Progenitor cell of endocrine pancreas (in vitro differentiated cells): ENCODE data around the gene DUSP22. TPM values are rescaled to one million over a fixed set of nuclear protein-coding genes. Genes with fewer than 3 reads are reported as not detected.

Experiments used
- DNase-seq: peaks from one replicate; pipeline ENCODE4 v3.0.0; 2021; ENCODE audit warnings: low spot score; ENCODE audit not compliant: unreplicated experiment
- H3K27ac Mint-ChIP-seq: 2 replicates; pipeline ENCODE4 v1.8.0; 2021; ENCODE audit warnings: mild to moderate bottlenecking, moderate library complexity, mixed read lengths
- H3K27me3 Mint-ChIP-seq: 2 replicates; pipeline ENCODE4 v1.8.0; 2021; ENCODE audit warnings: mixed read lengths
- H3K36me3 Mint-ChIP-seq: 2 replicates; pipeline ENCODE4 v1.8.0; 2022; ENCODE audit warnings: mixed read lengths; ENCODE audit not compliant: insufficient read depth
- H3K4me1 Mint-ChIP-seq: 2 replicates; pipeline ENCODE4 v1.8.0; 2021; ENCODE audit warnings: low read depth, mixed read lengths
- H3K4me3 Mint-ChIP-seq: 2 replicates; pipeline ENCODE4 v1.8.0; 2021; ENCODE audit warnings: low read depth, mild to moderate bottlenecking, moderate library complexity, mixed read lengths
- H3K9me3 Mint-ChIP-seq: 2 replicates; pipeline ENCODE4 v1.8.0; 2021; ENCODE audit warnings: low read depth, mixed read lengths
- total RNA-seq: library from RNA; stranded (reverse); gene quantifications from 2 replicates; pipeline ENCODE4 v1.2.1, GENCODE V29; 2021
- TF ChIP-seq, protein P1 (sequence below): fragments of 200-600 bp; sonication (generic); IDR thresholded peaks from one replicate; pipeline ENCODE4 v1.5.0; 2021; ENCODE audit warnings: antibody characterized with exemption, mild to moderate bottlenecking; ENCODE audit not compliant: unreplicated experiment

The DUSP22 gene
- total RNA-seq, 1 donor from 2014 or later: 40.4 TPM

DNA sequence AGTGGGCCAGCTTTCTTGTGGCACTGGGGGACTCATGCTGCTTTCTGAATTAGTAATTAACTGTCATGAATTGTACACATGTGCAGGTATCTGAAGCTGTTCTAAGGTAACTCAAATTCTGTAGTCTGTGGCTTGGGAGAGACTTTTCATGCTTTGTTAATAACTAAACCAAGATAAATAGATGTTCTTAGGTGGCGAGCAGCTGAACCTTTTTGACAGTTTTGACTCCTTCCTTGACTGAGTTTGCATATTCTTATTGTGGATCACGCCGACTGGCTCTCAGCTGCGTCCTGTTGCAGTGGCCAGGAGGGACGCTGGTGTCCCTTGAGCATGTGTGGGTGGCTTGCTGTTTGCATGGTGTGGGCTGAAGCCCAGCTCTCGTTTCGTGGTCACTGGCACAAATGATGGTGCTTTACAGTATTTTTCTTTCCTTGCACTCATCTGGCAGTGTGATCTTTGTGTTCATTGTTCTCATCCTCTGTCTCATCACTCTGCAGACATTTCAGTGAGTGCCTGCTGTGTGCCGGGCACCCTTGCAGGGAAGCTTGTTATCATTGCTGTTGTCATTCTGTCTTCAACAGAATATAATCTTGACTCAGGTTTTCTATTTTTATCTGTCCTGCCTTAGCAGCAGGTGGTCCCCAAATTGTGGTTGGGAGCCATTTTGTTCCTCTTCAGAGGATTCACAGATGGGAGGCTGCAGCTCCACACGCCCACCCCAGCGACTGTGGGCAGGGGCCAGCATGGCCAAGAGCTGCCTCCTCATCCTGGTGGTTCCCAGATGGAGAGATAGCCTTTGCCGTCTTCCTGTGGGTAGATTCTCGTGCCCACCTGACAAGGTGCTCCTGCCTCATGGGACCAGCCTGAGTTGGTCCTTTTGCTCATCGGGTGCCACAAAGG is 39.6 kb downstream of the DUSP22 start:
- Mint-ChIP-seq H3K4me3 (no peak overlapping the region), H3K36me3 (peaks cover 8% of the 10 kb centered on the region), H3K4me1 (no peaks in the 10 kb centered on the region), H3K27ac (no peak overlapping the region), H3K27me3 (no peaks in the 10 kb centered on the region), H3K9me3 (peaks cover 10% of the 10 kb centered on the region)
- TF ChIP-seq, protein P1, sequence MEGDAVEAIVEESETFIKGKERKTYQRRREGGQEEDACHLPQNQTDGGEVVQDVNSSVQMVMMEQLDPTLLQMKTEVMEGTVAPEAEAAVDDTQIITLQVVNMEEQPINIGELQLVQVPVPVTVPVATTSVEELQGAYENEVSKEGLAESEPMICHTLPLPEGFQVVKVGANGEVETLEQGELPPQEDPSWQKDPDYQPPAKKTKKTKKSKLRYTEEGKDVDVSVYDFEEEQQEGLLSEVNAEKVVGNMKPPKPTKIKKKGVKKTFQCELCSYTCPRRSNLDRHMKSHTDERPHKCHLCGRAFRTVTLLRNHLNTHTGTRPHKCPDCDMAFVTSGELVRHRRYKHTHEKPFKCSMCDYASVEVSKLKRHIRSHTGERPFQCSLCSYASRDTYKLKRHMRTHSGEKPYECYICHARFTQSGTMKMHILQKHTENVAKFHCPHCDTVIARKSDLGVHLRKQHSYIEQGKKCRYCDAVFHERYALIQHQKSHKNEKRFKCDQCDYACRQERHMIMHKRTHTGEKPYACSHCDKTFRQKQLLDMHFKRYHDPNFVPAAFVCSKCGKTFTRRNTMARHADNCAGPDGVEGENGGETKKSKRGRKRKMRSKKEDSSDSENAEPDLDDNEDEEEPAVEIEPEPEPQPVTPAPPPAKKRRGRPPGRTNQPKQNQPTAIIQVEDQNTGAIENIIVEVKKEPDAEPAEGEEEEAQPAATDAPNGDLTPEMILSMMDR: no peak
- no peak for DNase-seq

DNA sequence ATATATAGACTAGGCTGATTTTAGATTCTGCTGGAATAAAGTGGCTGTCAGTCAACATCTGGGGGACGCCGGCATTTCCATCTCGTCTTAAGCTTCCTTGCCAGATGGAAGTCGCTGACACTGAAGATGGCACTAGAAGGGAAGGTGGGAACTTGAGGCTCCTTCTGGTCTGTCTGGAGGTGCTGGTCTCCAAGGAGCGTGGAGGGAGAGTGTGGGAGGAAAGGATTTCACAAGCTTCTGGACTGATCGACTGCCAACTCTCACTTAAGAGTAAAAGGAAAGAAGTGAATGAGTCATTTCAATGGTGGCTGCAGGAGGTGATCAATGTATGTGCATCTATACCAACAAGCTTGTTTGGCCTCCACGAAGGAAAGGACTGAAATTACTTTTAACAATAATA is 40.4 kb downstream of the DUSP22 start:
- Mint-ChIP-seq H3K27ac (no peak overlapping the region), H3K4me1 (no peaks in the 10 kb centered on the region), H3K9me3 (peaks cover 6% of the 10 kb centered on the region), H3K4me3 (no peak overlapping the region), H3K36me3 (peaks cover 3% of the 10 kb centered on the region), H3K27me3 (no peaks in the 10 kb centered on the region)
- DNase-seq: no peak
- TF ChIP-seq, protein P1: no peak

DNA sequence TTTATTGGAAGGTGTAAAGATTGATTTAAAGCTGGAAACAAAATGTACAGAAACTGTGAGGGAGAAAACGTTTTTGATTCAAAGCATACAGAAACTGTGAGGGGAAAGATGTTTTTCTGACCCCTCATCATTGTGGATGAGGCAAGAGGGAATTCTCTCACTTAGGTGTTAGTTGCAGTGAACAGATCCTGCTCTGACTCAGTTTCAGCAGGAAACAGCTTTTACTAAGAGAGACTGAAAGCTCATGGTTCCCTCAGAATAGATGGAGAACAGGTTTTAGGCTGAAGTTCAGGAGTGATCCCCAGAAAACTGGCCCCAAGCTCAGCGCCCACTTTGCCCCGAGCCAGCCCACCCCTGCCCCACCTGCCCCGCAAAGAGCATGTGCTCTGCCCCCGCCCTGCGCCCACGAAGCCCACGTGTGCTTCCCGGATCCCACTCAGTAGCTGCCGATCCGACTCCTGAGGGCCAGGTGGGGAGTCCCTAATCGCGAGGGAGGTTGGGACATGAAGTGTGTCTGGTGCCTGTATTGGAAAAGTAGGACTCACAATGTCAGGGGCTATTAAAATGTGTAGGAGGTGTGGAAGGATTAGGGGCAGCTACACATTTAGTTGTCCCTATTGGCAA is 41.2 kb downstream of the DUSP22 start:
- H3K9me3 Mint-ChIP-seq: peaks cover 4% of the 10 kb centered on the region
- H3K4me1 Mint-ChIP-seq: no peaks in the 10 kb centered on the region
- H3K4me3 Mint-ChIP-seq: no peak overlapping the region
- H3K27me3 Mint-ChIP-seq: no peaks in the 10 kb centered on the region
- no peak overlapping the region for H3K27ac Mint-ChIP-seq
- TF ChIP-seq, protein P1: no peak
- H3K36me3 Mint-ChIP-seq: peaks cover 3% of the 10 kb centered on the region
- no peak for DNase-seq

DNA sequence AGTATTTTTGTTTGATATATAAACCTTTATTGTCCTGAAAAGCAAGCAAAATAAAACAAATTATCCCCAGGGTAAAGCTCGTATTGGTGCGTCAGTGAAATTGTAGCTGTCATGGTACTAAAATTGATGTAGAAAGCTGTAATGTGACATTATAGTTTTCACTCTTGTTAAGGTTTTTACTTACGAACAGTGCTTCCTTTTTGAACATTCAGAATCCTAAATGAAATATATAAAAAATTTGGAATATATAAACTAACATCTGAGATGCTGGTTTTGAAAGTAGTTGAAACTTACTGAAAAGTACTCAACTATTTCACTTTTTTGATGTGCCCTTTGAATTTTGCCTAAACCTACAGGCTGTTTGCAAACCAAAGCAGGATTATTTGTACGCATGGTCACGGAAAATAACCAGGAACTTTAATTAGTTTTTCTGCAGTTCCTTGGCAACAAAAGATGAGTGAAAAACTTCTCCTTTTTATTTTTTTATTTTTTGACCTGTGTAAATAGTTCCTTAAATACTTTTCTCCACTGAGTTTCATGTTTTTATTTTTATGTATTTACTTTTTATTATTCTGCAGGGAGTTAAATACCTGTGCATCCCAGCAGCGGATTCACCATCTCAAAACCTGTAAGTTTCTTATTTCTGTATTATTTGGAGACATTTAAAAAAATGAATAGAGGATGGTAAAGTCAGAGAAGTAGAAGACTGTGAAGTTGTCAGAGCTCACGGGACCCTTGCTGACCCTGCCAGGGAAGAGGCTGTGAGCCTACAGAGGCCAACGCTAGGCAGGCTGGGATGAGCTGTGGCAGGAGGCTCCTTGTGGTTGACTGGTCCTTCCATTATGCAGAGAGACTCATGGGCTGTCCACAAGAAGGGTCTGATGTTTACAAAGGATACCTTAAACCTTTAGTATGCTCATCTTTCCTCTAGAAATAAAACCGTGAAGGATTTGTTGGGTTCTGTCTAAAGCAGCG is 42.5 kb downstream of the DUSP22 start:
- H3K27me3 Mint-ChIP-seq: no peaks in the 10 kb centered on the region
- peaks cover 4% of the 10 kb centered on the region for H3K9me3 Mint-ChIP-seq
- no peaks in the 10 kb centered on the region for H3K4me1 Mint-ChIP-seq
- DNase-seq: no peak
- peaks cover 3% of the 10 kb centered on the region for H3K36me3 Mint-ChIP-seq
- H3K4me3 Mint-ChIP-seq: no peak overlapping the region
- TF ChIP-seq, protein P1: no peak
- H3K27ac Mint-ChIP-seq: no peak overlapping the region

DNA sequence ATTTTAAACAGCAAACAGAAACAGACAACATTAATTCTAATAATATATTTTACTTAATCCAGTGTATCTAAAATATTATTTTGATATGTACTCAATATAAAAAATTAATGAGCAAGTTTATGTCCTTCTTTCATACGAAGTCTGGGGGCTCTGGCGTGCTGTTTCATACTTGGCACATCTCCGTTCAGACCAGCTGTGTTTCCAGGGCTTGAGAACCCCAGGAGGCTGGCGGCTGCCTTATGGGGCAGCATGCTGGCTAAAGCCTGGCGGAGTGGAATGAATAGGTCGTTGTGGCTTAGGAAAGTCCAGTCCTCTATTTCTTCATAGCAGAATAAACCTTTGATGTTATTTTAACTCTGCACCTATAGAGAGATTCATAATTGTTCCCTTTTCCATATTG is 43.3 kb downstream of the DUSP22 start:
- H3K36me3 Mint-ChIP-seq: peaks cover 3% of the 10 kb centered on the region
- peaks cover 4% of the 10 kb centered on the region for H3K9me3 Mint-ChIP-seq
- H3K27ac Mint-ChIP-seq: no peak overlapping the region
- TF ChIP-seq, protein P1: no peak
- H3K4me1 Mint-ChIP-seq: no peaks in the 10 kb centered on the region
- DNase-seq: no peak
- no peak overlapping the region for H3K4me3 Mint-ChIP-seq
- H3K27me3 Mint-ChIP-seq: no peaks in the 10 kb centered on the region
